Measurements from ENCODE around the gene FLG2.

DNA sequence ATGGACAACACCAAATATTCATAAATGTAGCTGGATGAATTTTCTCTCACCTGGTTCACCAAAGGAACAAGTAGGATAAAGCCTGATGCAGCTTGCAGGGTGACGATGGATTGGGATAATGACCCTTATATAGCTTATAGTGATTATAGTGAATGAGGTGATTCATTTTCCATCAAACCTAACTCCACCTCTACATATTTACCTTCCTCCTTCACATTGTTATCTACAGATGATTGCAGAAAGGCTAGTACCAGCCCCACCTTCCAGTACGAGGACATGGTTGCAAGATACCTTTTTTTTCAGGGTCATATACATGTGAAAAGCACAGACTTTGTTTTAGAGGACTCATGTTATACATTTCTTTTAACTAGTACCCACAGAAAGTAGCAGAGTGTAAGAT, at the start of gene FLG2:
- TF ChIP-seq, protein P1, sequence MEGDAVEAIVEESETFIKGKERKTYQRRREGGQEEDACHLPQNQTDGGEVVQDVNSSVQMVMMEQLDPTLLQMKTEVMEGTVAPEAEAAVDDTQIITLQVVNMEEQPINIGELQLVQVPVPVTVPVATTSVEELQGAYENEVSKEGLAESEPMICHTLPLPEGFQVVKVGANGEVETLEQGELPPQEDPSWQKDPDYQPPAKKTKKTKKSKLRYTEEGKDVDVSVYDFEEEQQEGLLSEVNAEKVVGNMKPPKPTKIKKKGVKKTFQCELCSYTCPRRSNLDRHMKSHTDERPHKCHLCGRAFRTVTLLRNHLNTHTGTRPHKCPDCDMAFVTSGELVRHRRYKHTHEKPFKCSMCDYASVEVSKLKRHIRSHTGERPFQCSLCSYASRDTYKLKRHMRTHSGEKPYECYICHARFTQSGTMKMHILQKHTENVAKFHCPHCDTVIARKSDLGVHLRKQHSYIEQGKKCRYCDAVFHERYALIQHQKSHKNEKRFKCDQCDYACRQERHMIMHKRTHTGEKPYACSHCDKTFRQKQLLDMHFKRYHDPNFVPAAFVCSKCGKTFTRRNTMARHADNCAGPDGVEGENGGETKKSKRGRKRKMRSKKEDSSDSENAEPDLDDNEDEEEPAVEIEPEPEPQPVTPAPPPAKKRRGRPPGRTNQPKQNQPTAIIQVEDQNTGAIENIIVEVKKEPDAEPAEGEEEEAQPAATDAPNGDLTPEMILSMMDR (optimal IDR thresholded peaks at IDR 0.05 in 1 of 3, IDR thresholded peaks at IDR 0.05 in 1 of 3, conservative IDR thresholded peaks at IDR 0.05 in 1 of 3; ENCODE audit: extremely low read depth in 1 of 3, insufficient read depth in 2 of 3, low read length in 3 of 3): no peak
- no peak for TF ChIP-seq EZH2 (IDR thresholded peaks at IDR 0.05; ENCODE audit: low read length)

Data from keratinocyte (primary cell).